Measurements from ENCODE around the gene PEX1. TPM values are rescaled to one million over a fixed set of nuclear protein-coding genes. Genes with fewer than 3 reads are reported as not detected.
"Not testable (repeated sequence)": the region's sequence is repeated elsewhere in the genome, so short reads cannot be mapped to it uniquely, and the experiment has no call there.

PEX1 gene
- total and polyA plus RNA-seq, 2 donors (not counting 3 experiments of a cell fraction or from before 2014, with no cell fraction given): 8.4 to 11.7 TPM

- FAIRE-seq; DNase-seq (ENCODE audit: low read depth, low spot score); H3K79me2 ChIP-seq (ENCODE audit: control insufficient read depth, insufficient read depth, low read length); H3K9me1 ChIP-seq (replicated peaks; ENCODE audit: control insufficient read depth, extremely low read depth, insufficient read depth, low read length); CTCF ChIA-PET; H3K36me3 ChIP-seq (ENCODE audit: control insufficient read depth in 2 of 2, extremely low read depth in 1 of 2, insufficient read depth in 2 of 2, low read length in 2 of 2); H3K27me3 ChIP-seq (ENCODE audit: control insufficient read depth in 2 of 2, insufficient read depth in 2 of 2, low read length in 2 of 2); H3K27ac ChIP-seq (ENCODE audit: insufficient read depth, low read depth, low read length); H4K20me1 ChIP-seq (replicated peaks; ENCODE audit: control insufficient read depth, extremely low read depth, insufficient read depth, low read length); dilution Hi-C loops (cut with MboI; ENCODE audit: extremely low pct_ligation_motif_present, low sequenced_read_pairs); H2AFZ ChIP-seq (ENCODE audit: low read depth, low read length); H3K4me3 ChIP-seq (replicated peaks in 1 of 3; ENCODE audit: insufficient read depth in 1 of 3, low read depth in 1 of 3, low read length in 3 of 3); H3K4me2 ChIP-seq (ENCODE audit: insufficient read depth, low read length); H3K9me3 ChIP-seq (replicated peaks; ENCODE audit: control insufficient read depth, insufficient read depth, low read length); H3K4me1 ChIP-seq (ENCODE audit: control insufficient read depth, extremely low read depth, insufficient read depth, low read length); POLR2A ChIA-PET; intact Hi-C loops (cut with micrococcal nuclease); BruUV-seq (replicated peaks); H3K9ac ChIP-seq (replicated peaks; ENCODE audit: extremely low read depth, insufficient read depth, low read length): not testable (repeated sequence)
These were observed 52.3 kb downstream of the PEX1 start for GRCh38 chr7:92475851-92476590.

DNA sequence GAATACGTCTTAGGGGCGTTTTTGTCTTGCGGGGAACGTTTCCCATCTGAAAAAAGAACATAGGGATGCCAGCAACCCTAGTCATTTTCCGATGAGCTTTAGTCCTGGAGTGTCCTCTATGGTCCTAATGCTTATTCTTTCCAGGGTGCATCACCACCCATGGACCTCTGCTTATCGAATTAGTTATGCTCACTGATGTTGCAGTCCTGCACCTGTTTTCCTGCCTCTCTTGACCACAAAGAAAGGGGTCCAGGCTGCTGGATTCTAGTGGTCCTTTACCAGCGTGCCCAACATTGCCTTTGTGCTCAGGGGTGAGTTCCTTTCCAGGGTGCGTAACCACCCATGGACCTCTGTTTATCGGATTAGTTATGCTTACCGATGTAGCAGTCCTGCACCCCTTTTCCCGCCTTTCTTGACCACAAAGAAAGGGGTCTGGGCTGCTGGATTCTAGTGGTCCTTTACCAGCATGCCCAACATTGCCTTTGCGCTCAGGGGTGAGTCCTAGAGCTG, 53.0 kb downstream of the PEX1 start:
- H3K27me3 ChIP-seq (ENCODE audit: control insufficient read depth in 2 of 2, insufficient read depth in 2 of 2, low read length in 2 of 2); FAIRE-seq; H3K9ac ChIP-seq (replicated peaks; ENCODE audit: extremely low read depth, insufficient read depth, low read length); DNase-seq (ENCODE audit: low read depth, low spot score); H4K20me1 ChIP-seq (replicated peaks; ENCODE audit: control insufficient read depth, extremely low read depth, insufficient read depth, low read length); H3K9me3 ChIP-seq (replicated peaks; ENCODE audit: control insufficient read depth, insufficient read depth, low read length); POLR2A ChIA-PET; H3K4me2 ChIP-seq (ENCODE audit: insufficient read depth, low read length); H3K4me3 ChIP-seq (replicated peaks in 1 of 3; ENCODE audit: insufficient read depth in 1 of 3, low read depth in 1 of 3, low read length in 3 of 3); dilution Hi-C loops (cut with MboI; ENCODE audit: extremely low pct_ligation_motif_present, low sequenced_read_pairs); CTCF ChIA-PET; H3K36me3 ChIP-seq (ENCODE audit: control insufficient read depth in 2 of 2, extremely low read depth in 1 of 2, insufficient read depth in 2 of 2, low read length in 2 of 2); BruUV-seq (replicated peaks); intact Hi-C loops (cut with micrococcal nuclease); H3K27ac ChIP-seq (ENCODE audit: insufficient read depth, low read depth, low read length); H3K79me2 ChIP-seq (ENCODE audit: control insufficient read depth, insufficient read depth, low read length); H3K9me1 ChIP-seq (replicated peaks; ENCODE audit: control insufficient read depth, extremely low read depth, insufficient read depth, low read length); H3K4me1 ChIP-seq (ENCODE audit: control insufficient read depth, extremely low read depth, insufficient read depth, low read length); H2AFZ ChIP-seq (ENCODE audit: low read depth, low read length): not testable (repeated sequence)

GRCh38 chr7:92473989-92474388, 54.3 kb downstream of the PEX1 start:
- BruUV-seq (replicated peaks); DNase-seq (ENCODE audit: low read depth, low spot score); H3K27ac ChIP-seq (ENCODE audit: insufficient read depth, low read depth, low read length); H3K79me2 ChIP-seq (ENCODE audit: control insufficient read depth, insufficient read depth, low read length); H3K9me3 ChIP-seq (replicated peaks; ENCODE audit: control insufficient read depth, insufficient read depth, low read length); dilution Hi-C loops (cut with MboI; ENCODE audit: extremely low pct_ligation_motif_present, low sequenced_read_pairs); FAIRE-seq; H3K4me2 ChIP-seq (ENCODE audit: insufficient read depth, low read length); POLR2A ChIA-PET; H2AFZ ChIP-seq (ENCODE audit: low read depth, low read length); H3K36me3 ChIP-seq (ENCODE audit: control insufficient read depth in 2 of 2, extremely low read depth in 1 of 2, insufficient read depth in 2 of 2, low read length in 2 of 2); H4K20me1 ChIP-seq (replicated peaks; ENCODE audit: control insufficient read depth, extremely low read depth, insufficient read depth, low read length); H3K9ac ChIP-seq (replicated peaks; ENCODE audit: extremely low read depth, insufficient read depth, low read length); intact Hi-C loops (cut with micrococcal nuclease); H3K4me1 ChIP-seq (ENCODE audit: control insufficient read depth, extremely low read depth, insufficient read depth, low read length); H3K4me3 ChIP-seq (replicated peaks in 1 of 3; ENCODE audit: insufficient read depth in 1 of 3, low read depth in 1 of 3, low read length in 3 of 3); CTCF ChIA-PET; H3K27me3 ChIP-seq (ENCODE audit: control insufficient read depth in 2 of 2, insufficient read depth in 2 of 2, low read length in 2 of 2); H3K9me1 ChIP-seq (replicated peaks; ENCODE audit: control insufficient read depth, extremely low read depth, insufficient read depth, low read length): not testable (repeated sequence)

DNA sequence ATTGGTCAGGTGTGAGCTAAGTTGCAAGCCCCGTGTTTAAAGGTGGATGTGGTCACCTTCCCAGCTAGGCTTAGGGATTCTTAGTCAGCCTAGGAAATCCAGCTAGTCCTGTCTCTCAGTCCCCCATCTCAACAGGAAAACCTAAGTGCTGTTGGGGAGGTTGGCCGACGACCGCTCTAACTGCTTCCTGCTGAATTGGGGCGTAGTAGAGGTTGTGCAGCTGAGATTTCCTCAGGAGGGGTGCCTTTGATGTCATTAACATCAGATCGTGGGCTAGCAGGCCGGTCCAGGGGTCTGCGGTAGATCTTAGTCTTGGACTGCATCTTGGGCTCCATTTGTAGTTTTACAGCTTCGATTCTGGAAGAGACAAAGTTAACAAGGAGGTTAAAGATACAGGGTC, 59.7 kb downstream of the PEX1 start:
- H3K9me1 ChIP-seq (replicated peaks; ENCODE audit: control insufficient read depth, extremely low read depth, insufficient read depth, low read length); dilution Hi-C loops (cut with MboI; ENCODE audit: extremely low pct_ligation_motif_present, low sequenced_read_pairs); H3K4me2 ChIP-seq (ENCODE audit: insufficient read depth, low read length); H3K79me2 ChIP-seq (ENCODE audit: control insufficient read depth, insufficient read depth, low read length); H3K36me3 ChIP-seq (ENCODE audit: control insufficient read depth in 2 of 2, extremely low read depth in 1 of 2, insufficient read depth in 2 of 2, low read length in 2 of 2); H3K9ac ChIP-seq (replicated peaks; ENCODE audit: extremely low read depth, insufficient read depth, low read length); H3K9me3 ChIP-seq (replicated peaks; ENCODE audit: control insufficient read depth, insufficient read depth, low read length); H3K4me1 ChIP-seq (ENCODE audit: control insufficient read depth, extremely low read depth, insufficient read depth, low read length); H4K20me1 ChIP-seq (replicated peaks; ENCODE audit: control insufficient read depth, extremely low read depth, insufficient read depth, low read length); H3K27ac ChIP-seq (ENCODE audit: insufficient read depth, low read depth, low read length); H2AFZ ChIP-seq (ENCODE audit: low read depth, low read length); DNase-seq (ENCODE audit: low read depth, low spot score); POLR2A ChIA-PET; CTCF ChIA-PET; BruUV-seq (replicated peaks); intact Hi-C loops (cut with micrococcal nuclease); H3K4me3 ChIP-seq (replicated peaks in 1 of 3; ENCODE audit: insufficient read depth in 1 of 3, low read depth in 1 of 3, low read length in 3 of 3); H3K27me3 ChIP-seq (ENCODE audit: control insufficient read depth in 2 of 2, insufficient read depth in 2 of 2, low read length in 2 of 2); FAIRE-seq: not testable (repeated sequence)
